Measurements from ENCODE around the gene PPM1E.

Gene PPM1E

DNA sequence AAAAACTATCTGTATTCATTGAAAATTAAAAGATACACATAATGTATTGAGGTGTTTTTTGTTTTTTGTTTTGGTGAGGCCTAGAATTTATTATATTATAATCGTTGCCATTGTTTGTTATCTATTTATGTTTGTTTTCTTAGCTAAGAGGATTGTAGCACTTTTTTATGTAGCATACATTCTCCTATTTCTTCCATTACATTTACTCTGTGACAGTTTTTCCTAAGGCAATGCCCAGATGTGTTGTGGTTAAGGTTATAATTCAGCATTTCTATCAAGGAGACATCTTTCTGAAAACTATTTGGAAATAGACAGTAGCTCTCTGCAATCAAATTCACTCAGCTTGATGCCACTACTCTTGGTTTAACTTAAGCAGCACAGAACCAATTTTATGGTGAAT, 161.6 kb downstream of the PPM1E start:
- no peak for DNase-seq (ENCODE audit: extremely low spot score)
- TF ChIP-seq, protein P1, sequence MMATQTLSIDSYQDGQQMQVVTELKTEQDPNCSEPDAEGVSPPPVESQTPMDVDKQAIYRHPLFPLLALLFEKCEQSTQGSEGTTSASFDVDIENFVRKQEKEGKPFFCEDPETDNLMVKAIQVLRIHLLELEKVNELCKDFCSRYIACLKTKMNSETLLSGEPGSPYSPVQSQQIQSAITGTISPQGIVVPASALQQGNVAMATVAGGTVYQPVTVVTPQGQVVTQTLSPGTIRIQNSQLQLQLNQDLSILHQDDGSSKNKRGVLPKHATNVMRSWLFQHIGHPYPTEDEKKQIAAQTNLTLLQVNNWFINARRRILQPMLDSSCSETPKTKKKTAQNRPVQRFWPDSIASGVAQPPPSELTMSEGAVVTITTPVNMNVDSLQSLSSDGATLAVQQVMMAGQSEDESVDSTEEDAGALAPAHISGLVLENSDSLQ (IDR thresholded peaks at IDR 0.05): peak; percentile 37; the same call in 1 of the 2 replicates
- 0 out of 2 replicates have a peak, but pooled peaks have one; percentile 13 for TF ChIP-seq CTBP1 (IDR thresholded peaks at IDR 0.05; ENCODE audit: borderline replicate concordance)
- no peak for TF ChIP-seq L3MBTL2 (conservative IDR thresholded peaks at IDR 0.05)
- ChIA-PET POLR2A (interaction anchor here (1.0 kb wide), 1 partner anchor 162 kb away, joined by 3 read pairs; no protein-coding TSS in a partner anchor), CTCF (no interaction called here)

DNA sequence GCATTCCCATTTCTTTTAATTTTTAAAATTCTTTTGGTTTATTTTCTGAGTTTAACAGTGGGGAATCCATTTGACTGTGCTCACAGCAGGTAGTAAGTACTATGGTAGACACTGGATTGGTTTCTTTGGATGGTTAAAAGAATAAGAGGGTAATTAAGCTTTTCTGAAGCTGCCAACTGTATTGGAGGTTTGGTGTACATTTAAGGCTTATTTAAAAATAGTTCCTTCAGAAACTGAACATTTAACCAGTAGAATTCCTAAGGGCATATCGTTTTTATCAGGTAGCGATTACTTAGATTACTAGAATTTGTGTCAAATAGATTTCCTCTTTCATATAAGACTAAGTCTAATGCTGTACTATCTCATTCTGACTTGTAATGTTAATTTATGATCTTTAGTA, 162.4 kb downstream of the PPM1E start:
- no peak for TF ChIP-seq SUZ12 (IDR thresholded peaks at IDR 0.05)
- no peak for TF ChIP-seq SP1 (IDR thresholded peaks at IDR 0.05)
- TF ChIP-seq, protein P1 (IDR thresholded peaks at IDR 0.05): peak; percentile 61
- TF ChIP-seq FOXM1 (IDR thresholded peaks at IDR 0.05; ENCODE audit: borderline replicate concordance): 0 out of 2 replicates have a peak, but pooled peaks have one; percentile 32
- ChIA-PET POLR2A (interaction anchor here (1.2 kb wide), 1 partner anchor 21 kb away, joined by 3 read pairs; no protein-coding TSS in a partner anchor), CTCF (no interaction called here)
- DNase-seq (ENCODE audit: extremely low spot score): peak; percentile 32

DNA sequence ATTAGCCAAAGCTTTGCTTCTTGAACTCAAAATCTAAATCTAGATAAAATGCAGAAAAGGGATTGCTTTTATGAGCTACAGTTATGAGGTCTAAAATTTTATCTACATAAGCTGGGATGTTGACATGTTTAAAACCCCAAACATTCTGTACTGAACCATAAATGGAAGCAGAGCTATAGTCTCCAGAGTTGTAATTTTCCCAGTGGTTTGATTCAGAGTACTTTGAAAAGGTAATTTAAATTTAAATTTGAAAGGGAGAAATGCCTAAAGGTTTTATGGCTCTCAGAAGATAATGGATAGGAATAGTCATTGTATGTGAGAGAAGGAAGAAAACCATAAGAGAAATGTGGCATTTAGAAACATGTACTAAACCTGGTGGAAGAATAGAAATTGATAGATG, 163.2 kb downstream of the PPM1E start:
- ChIA-PET CTCF (interaction anchor here (0.6 kb wide), 1 partner anchor 53 kb away, joined by 3 read pairs; no protein-coding TSS in a partner anchor), POLR2A (interaction anchor here (1.2 kb wide), 1 partner anchor 20 kb away, joined by 3 read pairs; no protein-coding TSS in a partner anchor)
- DNase-seq (ENCODE audit: extremely low spot score): no peak
- TF ChIP-seq ZNF384 (IDR thresholded peaks at IDR 0.05): no peak
- no peak for TF ChIP-seq ELF4 (IDR thresholded peaks at IDR 0.05)
- TF ChIP-seq NFRKB (IDR thresholded peaks at IDR 0.05): no peak
- TF ChIP-seq CTBP1 (IDR thresholded peaks at IDR 0.05; ENCODE audit: borderline replicate concordance): no peak
- no peak for TF ChIP-seq FOXM1 (IDR thresholded peaks at IDR 0.05; ENCODE audit: borderline replicate concordance)
- TF ChIP-seq BHLHE40 (IDR thresholded peaks at IDR 0.05; ENCODE audit: borderline replicate concordance): no peak
- TF ChIP-seq FOXK2 (IDR thresholded peaks at IDR 0.05): no peak
- TF ChIP-seq TARDBP (IDR thresholded peaks at IDR 0.05): no peak
- TF ChIP-seq, protein P1 (IDR thresholded peaks at IDR 0.05): no peak
- no peak for TF ChIP-seq FOXA1 (IDR thresholded peaks at IDR 0.05)
- TF ChIP-seq SUZ12 (IDR thresholded peaks at IDR 0.05): no peak
- TF ChIP-seq HDGF (IDR thresholded peaks at IDR 0.05; ENCODE audit: borderline replicate concordance): no peak

DNA sequence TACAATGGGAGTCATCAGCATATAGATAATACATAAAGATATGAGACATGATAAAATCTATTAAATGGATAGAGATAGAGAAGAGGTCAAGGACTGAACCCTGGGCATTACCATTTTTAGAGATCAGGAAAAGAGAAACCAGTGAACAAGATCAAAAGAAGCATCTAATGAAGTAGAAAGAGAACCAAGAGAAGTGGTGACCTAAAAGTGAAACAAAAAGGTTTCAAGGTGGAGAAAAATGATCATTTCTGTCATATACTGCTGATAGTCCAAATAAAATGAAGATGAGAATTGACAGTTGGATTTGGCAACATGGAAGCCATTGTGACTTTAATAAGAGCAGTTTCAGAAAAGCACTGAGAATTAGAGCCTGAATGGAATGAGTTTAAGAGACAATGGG, 165.1 kb downstream of the PPM1E start:
- POLR2A ChIA-PET: no interaction called here

DNA sequence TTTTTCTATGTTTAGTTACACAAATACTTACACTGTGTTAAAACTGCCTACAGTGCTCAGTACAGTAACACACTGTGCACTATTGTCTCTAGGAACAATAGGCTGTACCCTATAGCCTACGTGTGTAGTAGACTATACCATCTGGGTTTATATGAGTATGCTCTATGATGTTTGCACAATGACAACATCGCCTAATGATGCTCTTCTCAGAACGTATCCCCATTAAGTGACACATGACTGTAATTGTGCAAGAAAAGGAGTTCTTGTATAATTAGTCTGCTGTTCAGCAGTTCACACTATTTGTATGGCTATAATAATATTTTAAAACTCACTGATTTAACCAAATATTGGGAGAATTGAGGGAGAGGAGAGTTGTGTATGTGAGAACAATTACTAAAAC, 177.3 kb downstream of the PPM1E start:
- no peak for DNase-seq (ENCODE audit: extremely low spot score)
- ChIA-PET POLR2A (no interaction called here), CTCF (no interaction called here)
- no peak for TF ChIP-seq ELF4 (IDR thresholded peaks at IDR 0.05)
- no peak for TF ChIP-seq TARDBP (IDR thresholded peaks at IDR 0.05)
- no peak for TF ChIP-seq HDGF (IDR thresholded peaks at IDR 0.05; ENCODE audit: borderline replicate concordance)
- no peak for TF ChIP-seq SUZ12 (IDR thresholded peaks at IDR 0.05)
- TF ChIP-seq FOXA1 (IDR thresholded peaks at IDR 0.05): no peak
- TF ChIP-seq BHLHE40 (IDR thresholded peaks at IDR 0.05; ENCODE audit: borderline replicate concordance): no peak
- TF ChIP-seq CTBP1 (IDR thresholded peaks at IDR 0.05; ENCODE audit: borderline replicate concordance): no peak
- TF ChIP-seq L3MBTL2 (conservative IDR thresholded peaks at IDR 0.05): no peak
- TF ChIP-seq FOXK2 (IDR thresholded peaks at IDR 0.05): no peak
- TF ChIP-seq, protein P1 (IDR thresholded peaks at IDR 0.05): no peak
- TF ChIP-seq SP1 (IDR thresholded peaks at IDR 0.05): no peak
- TF ChIP-seq FOXM1 (IDR thresholded peaks at IDR 0.05; ENCODE audit: borderline replicate concordance): no peak
- TF ChIP-seq ARNT (IDR thresholded peaks at IDR 0.05): no peak
- no peak for TF ChIP-seq NFRKB (IDR thresholded peaks at IDR 0.05)
- TF ChIP-seq LEF1 (IDR thresholded peaks at IDR 0.05; ENCODE audit: borderline replicate concordance): no peak
- no peak for TF ChIP-seq ZNF384 (IDR thresholded peaks at IDR 0.05)

More for the DNA sequence above, 165.1 kb downstream of the PPM1E start:
- TF ChIP-seq LEF1 (IDR thresholded peaks at IDR 0.05; ENCODE audit: borderline replicate concordance): no peak
- TF ChIP-seq CTBP1 (IDR thresholded peaks at IDR 0.05; ENCODE audit: borderline replicate concordance): no peak
- TF ChIP-seq NFRKB (IDR thresholded peaks at IDR 0.05): no peak
- no peak for TF ChIP-seq BHLHE40 (IDR thresholded peaks at IDR 0.05; ENCODE audit: borderline replicate concordance)
- no peak for TF ChIP-seq FOXK2 (IDR thresholded peaks at IDR 0.05)
- TF ChIP-seq TARDBP (IDR thresholded peaks at IDR 0.05): no peak
- TF ChIP-seq ARNT (IDR thresholded peaks at IDR 0.05): no peak
- no peak for TF ChIP-seq SP1 (IDR thresholded peaks at IDR 0.05)
- no peak for TF ChIP-seq SUZ12 (IDR thresholded peaks at IDR 0.05)
- TF ChIP-seq, protein P1 (IDR thresholded peaks at IDR 0.05): no peak
- TF ChIP-seq FOXA1 (IDR thresholded peaks at IDR 0.05): no peak
- TF ChIP-seq FOXM1 (IDR thresholded peaks at IDR 0.05; ENCODE audit: borderline replicate concordance): no peak
- TF ChIP-seq L3MBTL2 (conservative IDR thresholded peaks at IDR 0.05): no peak
- TF ChIP-seq HDGF (IDR thresholded peaks at IDR 0.05; ENCODE audit: borderline replicate concordance): no peak
- TF ChIP-seq ELF4 (IDR thresholded peaks at IDR 0.05): no peak
- no peak for TF ChIP-seq ZNF384 (IDR thresholded peaks at IDR 0.05)
- CTCF ChIA-PET: no interaction called here
- DNase-seq (ENCODE audit: extremely low spot score): no peak
